GM19351 (cell line): Measurements from ENCODE around the gene CLMP.
"Not testable (repeated sequence)": the region's sequence is repeated elsewhere in the genome, so short reads cannot be mapped to it uniquely, and the experiment has no call there.

Experiments used
- ATAC-seq: cut with Tn5 transposase; IDR thresholded peaks from one replicate; pipeline ENCODE4 v1.9.1; 2021; ENCODE audit warnings: mild to moderate bottlenecking, moderate library complexity; ENCODE audit not compliant: unreplicated experiment

The CLMP gene

DNA sequence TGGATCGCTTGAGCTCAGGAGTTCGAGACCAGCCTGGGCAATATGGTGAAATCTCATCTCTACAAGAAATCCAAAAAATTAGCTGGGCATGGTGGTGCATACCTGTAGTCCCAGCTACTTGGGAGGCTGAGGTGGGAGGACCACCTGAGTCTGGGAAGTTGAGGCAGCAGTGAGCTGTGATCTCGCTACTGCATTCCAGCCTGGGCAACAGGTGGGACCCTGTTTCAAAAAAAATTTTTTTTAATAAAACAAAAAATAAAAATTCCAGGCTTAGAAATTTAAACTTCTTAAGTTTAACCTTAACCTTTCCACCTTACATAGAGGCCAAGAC, 21.2 kb downstream of the CLMP start:
- no peak for ATAC-seq

DNA sequence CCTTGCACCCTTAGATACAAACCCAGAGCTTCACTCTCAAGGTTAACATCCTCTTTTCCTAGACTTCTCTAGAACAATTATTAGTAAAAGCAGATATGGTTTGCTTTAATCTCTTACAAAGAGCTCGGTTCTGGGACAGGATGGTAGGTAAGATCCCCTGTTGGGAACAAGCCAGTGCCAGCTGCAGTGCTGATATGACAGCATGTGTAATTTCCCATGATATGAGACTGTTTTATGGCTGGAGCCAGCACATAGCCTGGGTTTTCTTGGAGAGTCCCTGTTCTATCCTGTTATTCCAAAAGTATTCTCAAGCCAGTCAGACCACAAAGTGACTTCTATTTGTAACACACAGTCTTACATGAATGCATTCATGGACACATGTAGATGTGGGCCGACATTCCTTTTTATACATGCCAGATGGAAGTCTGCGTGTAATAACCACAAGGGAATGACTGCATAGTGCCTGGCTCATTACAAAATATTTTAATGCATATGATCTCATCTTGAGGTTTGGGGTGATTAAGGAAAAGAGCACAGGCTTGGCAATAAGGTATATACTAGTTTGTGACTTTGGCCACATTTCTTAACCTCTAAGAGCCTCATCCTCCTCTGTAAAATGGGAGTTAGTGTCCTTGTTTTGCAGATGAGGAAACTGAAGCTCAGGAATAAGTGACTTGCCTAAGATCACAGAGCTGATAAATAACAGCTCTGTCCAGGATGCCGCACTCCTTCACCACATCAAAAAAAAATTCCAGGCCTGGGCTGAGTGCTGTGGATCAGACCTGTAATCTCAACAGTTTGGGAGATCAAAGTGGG, 21.8 kb downstream of the CLMP start:
- no peak for ATAC-seq

DNA sequence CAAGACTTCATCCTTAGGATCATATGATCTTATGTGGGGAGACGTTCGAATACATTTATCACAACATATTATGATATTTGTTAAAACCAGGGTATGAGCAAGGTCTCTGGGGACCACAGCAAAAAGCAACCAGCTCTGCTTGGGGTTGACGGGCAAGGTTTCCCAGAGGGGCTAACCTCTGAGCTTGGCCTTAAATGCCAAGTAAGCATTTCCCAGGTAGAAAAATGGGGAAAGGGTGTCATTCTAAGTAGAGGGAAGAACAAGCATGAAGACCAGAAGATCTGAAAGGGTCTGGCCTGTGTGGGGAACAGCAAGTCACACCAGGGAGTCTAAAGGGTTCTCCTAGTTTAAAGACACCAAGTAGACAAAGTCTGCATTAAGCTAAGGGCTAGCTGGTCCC, 24.1 kb downstream of the CLMP start:
- ATAC-seq, result no peak

DNA sequence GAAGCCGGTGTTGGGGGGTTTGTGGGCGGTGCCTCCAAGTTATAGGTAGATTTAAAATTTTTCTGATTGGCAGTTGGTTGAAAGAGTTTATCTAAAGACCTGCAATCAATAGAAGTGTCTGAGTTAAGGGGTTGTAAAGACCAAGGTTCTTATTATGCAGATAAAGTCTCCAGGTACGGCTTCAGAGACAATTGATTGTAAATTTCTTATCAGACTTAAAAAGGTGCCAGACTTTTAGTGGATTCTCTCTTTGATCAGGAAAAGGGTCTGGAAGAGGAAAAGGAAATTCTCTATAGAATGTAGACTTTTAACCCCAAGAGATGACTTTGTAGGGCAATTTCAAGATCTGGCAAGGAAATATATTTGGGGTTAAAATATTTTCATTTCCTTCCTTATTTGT, 25.2 kb downstream of the CLMP start:
- ATAC-seq, result no peak

DNA sequence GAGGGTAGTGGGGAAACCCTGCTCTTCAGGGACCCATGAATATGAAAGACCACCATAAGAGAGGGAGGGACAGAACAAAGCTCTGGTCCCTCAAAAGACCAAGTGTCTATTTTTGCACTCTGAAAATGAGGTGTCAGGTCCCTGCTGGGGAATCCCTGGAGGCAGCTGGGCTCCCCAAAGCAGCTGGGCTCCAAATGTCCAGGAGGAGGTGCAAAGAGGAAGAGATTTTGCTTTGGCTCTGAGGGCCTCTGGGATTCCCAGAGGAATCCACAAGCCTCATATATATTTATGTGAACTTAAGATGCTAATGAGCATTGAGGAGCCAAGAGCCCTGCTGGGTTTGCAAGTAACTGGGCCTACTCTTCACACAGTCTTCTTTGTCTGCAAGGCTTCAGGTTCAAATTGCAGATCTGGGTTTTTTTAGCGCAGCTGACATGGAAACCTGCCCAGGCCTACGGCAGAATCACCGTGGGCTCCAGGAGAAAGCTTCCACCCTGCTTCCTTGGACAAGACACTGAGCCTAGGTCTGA, 26.0 kb downstream of the CLMP start:
- ATAC-seq, result no peak

DNA sequence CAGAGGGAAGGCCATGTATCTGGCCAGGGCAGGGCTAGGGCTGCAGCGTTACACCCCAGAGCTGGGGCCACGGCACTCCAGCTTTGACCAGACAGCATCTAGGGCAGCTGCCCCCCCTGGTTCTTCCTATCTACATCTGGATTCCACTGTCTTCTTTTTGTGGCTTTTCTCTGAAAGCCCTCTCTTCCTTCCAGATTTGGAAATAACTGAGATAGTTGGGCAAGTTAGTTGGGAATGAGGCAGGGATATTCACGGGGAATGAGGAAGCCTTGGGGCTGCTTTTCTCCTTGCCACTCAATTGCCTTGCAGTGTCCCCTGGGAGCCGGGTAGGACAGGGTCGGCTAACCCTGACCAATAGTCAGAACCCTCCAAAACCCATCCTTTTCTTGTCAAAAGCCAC, 26.8 kb downstream of the CLMP start:
- no peak for ATAC-seq

DNA sequence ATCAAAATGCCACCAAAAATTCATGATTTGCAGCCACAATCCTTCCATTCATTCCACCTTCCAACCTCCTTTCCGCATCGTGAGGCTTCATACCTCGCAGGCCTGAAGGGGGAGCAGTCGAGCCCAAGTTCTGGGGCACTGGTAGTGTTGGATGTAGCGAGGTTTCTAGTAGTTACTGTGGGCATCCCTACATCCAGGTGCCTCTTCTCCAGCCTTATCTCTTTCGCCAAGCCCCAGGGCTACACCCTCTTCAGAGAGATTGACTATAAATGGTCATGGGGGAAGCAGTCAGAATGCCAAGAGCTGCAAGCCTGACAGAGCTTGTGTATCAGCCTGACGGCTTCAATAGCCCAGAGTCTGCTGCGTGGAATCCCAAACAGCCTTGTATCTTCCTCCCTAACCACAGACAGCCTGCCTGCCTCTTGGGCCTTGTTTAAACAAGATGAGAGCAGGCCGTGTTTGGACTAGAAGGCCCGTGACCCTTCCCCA, 28.9 kb downstream of the CLMP start:
- no peak for ATAC-seq

DNA sequence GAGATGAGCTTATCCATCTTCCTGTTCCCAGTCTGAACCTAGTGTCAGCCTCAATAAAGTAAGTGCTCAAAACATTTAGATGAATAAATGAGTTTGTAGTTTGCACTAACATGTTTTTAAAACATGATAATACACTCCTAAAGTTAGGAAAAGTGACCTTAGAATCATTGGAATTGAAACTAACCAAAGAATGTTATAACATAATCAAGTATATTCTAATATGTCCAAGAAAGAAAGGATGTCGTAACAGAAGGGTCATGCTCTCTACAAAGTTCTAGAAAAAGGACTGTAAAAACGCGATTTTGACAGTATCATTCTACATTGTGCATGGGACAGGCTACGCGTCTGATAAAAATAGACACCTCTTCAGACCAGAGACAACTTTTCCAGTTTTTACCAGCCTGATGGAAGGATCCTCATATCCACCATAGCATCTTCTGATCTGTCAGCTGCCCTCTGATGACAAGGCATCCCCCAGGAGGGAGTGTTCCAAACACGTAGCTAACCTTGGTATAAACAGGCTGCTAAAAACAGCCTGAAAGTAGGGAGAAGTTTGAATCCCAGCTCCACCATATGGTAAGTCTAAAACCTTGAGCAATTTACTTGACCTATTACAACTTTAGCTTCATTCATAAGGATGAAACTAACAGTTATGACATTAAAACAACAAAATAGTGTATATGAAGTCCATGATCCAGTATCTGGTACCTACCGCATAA, 30.2 kb downstream of the CLMP start:
- ATAC-seq, result no peak

DNA sequence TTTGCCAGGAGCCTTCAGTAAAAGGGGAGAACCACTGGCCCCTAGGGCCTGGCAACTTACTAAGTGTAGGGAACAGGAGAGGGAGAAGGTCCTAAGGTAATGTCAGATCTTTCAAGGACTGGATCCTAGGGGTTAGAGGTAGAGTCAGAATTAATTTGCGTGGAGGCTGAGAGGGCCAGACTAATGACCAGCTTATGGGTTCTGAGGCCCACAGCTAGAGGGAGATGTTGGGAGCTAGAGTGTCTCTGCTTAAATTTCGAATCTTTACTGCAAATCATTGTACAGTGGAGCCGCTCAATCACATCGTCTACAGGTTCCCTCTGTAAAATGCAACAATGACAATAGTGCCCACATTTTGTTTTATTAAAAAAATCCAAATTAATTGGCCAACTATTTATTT, 31.4 kb downstream of the CLMP start:
- ATAC-seq, result no peak

DNA sequence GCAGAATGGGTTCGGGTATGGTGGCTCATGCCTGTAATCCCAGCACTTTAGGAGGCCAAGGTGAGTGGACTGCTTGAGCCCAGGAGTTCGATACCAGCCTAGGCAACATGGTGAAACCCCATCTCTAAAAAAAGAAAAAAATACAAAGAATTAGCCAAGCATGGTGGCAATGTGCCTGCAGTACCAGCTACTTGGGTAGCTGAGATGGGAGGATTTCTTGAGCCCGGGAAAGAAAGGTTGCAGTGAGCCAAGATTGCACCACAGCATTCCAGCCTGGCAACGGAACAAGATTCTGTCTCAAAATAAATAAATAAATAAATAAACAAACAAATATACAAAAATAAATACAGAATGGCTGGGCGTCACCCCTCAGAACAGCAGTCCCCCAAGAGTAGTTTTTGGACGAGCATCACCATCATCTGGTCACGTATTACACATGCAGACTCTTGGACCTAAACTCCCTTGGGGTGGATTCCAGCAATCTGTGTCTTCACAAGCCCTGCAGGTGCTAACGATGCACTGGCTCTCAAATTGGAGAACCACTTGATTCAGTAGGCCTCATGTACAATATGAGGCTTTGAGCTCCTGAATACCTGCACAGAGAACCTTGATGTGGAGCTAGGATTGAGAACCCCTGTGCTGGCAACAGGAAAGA, 33.5 kb downstream of the CLMP start:
- ATAC-seq, result no peak

DNA sequence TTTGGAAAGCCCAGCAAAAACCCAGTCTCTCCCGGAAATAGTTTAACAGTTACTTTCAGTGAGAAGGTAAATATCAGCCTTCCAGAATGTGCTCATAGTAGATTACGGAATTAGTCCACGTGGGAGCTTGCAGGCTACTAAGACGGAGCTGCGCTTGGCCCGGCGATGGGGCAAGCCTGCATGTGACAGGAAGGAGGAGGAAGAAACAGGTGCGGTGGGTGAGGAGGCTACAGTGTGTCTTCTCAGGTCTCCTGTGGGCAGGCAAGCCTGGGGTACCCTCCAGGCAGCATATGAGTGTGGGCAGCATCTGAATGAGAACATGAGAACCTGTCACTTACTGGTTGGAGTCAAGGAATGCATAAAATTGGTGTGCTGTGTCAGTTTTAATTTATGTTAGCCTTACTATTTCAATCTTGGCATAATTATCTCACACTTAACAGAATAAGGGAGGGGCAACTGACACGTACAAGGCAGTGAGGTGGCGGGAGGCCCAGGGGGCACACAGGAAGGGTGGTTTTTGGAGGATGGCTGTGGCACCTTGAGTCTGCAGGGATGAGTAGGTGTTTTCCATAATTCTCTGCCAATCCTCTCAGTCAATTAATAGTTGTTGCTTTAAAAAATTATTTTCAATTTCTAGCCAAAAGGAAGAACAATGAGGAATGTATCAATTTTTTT, 35.7 kb downstream of the CLMP start:
- no peak for ATAC-seq

DNA sequence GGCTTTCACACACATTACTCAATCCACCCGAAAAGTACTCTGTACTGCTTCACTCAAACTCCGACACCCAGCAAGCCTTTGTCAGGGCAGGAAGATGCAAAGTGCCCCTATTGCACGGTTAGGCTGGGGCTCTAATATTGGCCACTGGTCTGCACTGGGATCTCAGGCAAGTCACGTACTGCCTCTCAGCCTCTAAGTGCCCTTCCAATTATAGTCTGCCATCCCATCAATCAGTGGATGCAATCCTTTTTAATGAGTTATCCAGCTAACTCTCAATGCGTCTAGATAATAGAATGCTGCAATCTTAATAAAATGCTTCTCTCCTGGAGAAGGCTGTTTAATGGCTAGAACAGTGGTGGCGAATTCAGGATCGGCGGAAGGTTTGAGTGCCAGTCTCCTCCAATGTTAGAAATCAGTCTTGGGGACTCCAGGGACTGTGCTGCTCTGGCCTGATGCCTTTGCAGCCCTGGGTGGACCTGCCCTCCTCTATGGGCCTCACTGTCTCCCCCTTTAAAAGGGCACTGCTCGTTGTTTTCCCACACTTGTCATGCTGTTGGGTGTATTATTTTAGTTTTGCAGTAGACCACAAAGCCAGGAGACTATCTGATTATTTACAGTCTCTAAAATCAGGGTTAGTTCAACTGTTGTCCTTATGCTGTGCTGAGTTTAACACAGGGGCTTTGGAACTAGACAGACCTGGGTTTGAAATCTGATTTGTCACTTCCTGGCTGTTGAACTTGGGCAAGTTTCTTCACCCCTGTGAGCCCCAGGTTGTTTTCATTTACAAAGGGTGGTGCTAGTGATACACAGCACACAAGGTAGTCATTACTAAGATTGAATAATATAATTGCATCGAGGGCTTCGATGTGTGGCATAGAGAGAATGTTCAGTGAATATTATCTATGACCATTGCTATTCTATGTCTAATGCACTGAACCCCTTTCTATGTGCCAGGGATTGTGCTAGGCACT, 36.7 kb downstream of the CLMP start:
- ATAC-seq, result no peak

DNA sequence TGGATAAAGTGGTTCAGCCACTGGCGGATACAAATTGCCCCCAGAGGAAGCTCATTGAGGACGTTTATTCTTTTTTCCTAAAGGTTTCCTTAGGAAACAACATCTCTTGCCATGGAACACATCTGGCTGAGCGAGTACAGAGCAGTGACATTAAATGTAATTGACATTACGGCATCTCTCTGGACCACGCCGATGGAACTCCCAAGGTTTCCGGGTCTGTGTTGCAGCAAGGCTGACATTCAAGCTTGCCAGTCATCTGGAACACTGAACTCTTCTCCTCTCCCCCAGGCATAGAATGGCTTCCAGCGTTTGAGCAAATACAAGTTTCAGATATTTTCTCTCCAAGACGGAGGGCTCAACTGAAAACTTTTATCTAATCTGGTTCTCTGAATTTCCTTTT, 42.1 kb downstream of the CLMP start:
- no peak for ATAC-seq

DNA sequence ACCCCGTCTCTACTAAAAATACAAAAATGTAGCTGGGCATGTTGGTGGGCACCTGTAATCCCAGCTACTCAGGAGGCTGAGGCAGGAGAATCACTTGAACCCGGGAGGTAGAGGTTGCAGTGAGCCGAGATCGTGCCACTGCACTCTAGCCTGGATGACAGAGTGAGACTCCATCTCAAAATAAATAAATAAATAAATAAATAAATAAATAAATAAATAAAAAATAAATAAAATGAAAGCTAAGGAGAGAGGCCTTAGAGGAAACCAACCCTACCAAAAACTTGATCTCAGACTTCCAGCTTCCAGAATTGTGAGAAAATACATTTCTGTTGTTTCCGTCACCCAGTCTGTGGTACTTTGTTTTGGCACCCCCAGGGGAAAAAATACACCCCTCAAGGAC, 42.7 kb downstream of the CLMP start:
- ATAC-seq, result not testable (repeated sequence)

DNA sequence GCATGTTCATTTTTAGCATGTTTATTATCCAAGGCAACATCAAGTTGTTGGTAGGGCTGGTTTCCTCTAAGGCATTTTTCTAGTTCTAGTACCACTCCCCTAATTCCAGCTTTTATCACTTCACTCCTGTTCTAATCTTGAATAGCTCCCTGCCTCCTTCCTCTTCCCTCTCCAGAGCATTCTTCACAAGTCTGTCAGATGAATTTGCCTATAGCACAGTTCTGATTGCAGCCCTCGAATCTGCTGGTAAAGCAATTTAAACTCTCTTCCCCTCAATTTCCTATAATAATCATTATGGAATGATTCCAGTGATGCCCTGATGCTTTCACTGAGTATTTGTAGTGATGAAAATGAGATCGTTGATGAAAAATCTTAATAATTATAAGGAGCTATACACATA, 43.3 kb downstream of the CLMP start:
- ATAC-seq, result no peak

DNA sequence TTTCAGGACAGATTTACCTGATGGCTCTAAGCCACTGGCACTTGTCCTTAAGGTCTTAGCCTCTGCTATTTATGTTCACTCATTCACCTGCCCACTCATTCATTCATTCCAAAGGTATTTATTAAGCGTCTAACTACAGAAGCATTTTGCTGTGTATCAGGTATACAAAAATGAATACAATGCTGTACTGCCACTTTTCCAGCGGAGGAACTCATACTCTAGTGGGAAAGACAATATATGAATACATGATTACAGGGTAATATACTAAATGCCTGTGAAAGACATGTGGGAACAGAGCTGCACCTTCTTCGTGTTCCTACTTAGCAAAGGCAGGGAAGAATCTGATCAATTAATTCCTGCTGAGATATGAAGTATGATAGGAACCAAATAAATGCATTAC, 43.7 kb downstream of the CLMP start:
- ATAC-seq, result no peak

DNA sequence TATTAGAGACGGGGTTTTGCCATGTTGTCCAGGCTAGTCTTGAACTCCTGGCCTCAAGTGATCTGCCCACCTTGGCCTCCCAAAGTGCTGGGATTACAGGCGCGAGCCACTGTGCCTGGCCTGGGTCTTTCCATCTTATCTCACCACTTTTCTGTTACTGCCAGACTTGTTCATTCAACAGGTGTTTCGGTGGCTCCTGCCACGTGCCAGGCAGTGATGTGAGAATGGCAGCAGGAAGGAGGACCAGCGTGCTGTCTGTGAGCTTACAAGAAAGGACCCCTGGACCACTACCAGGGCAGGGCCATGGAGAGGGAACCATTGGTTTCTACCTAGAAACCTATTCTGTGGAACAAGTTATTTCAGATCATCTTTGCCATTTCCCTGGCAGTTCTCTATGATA, 44.2 kb downstream of the CLMP start:
- no peak for ATAC-seq

DNA sequence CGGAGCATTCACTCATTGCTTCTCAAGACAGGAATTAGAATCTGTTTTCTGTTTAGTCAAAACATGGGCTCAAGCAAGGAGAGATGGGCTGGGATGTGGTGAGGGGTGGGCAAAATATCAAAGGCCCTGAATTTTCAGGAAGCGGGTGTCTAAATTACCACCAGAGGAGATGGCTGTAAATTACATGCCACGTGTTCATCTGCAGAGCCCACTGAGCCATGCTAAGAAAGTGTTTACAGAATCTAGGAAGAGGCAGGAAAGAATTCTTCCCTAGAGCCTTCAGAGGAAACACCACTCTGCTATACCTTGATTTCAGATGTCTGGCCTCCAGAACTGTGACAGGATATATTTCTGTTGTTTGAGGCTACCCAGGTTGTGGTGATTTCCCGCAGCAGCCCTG, 46.1 kb downstream of the CLMP start:
- ATAC-seq, result no peak

DNA sequence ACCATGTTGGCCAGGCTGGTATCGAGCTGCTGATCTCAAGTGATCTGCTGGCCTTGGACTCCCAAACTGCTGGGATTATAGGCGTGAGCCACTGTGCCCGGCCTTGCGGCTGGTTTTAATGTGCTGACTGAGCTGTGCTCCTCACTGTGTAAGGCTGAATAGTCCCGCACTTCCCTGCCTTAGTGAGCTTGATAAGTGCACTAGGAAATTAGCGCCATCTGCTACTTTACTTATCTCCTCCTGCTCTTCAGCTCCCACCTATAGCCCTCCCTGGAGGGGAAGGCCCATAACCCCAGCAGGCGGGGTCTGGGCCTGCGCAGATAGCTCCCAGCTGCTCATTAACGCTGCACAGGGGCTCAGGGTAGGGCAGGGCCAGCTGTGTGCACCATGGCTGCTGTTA, 49.4 kb downstream of the CLMP start:
- ATAC-seq, result no peak

DNA sequence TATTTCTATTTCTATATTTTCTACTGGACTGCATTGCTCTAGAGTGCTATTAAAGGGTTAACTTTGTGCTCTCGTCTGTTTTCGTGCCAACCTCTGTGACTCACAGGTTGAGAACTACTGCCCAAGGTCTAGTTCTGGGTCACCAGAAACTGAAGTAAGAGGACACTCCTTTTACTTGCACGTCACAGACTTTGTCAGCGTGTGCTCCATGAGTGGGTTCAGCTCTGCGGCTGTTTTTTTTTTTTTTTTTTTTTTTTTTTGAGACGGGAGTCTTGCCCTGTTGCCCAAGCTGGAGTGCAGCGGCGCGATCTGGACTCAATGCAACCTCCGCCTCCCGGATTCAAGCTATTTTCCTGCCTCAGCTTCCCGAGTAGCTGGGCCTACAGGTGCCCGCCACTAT, 49.8 kb downstream of the CLMP start:
- ATAC-seq, result no peak
